Daoy (cell line): ENCODE data around the gene AADACL2. TPM values are rescaled to one million over a fixed set of nuclear protein-coding genes. Genes with fewer than 3 reads are reported as not detected.
"Not testable (repeated sequence)": the region's sequence is repeated elsewhere in the genome, so short reads cannot be mapped to it uniquely, and the experiment has no call there.

Source experiments
- DNase-seq: peaks from one replicate; pipeline ENCODE4 v3.0.0-alpha.2; 2015; ENCODE audit warnings: low read depth
- total RNA-seq: library from RNA; depleted of rRNA; stranded (reverse); fragments of >200 nt; shearing (Covaris generic); gene quantifications from 2 replicates; pipeline ENCODE4 v1.2.3, GENCODE V29; 2014; rRNA removed

The AADACL2 gene
- total RNA-seq, result not detected in 2 replicates

- DNase-seq, result no peak
Measured at GRCh38 chr3:151733613-151734012, at the start of gene AADACL2. Gene AADACL2 (plus strand): TSS chr3:151733927. CDS start chr3:151734036, 109 bp downstream.

GRCh38 chr3:151684094-151684493 lies 49.6 kb upstream of the AADACL2 start:
- DNase-seq, result no peak

GRCh38 chr3:151686257-151686656 lies 47.5 kb upstream of the AADACL2 start:
- DNase-seq, result peak; percentile 82

- DNase-seq, result no peak
Measured at GRCh38 chr3:151687076-151687475, 46.7 kb upstream of the AADACL2 start.

GRCh38 chr3:151688571-151688970 lies 45.2 kb upstream of the AADACL2 start:
- DNase-seq, result no peak

GRCh38 chr3:151690645-151691044 lies 43.1 kb upstream of the AADACL2 start:
- DNase-seq, result no peak

- DNase-seq, result no peak
Measured at GRCh38 chr3:151697496-151697895, 36.2 kb upstream of the AADACL2 start.

- no peak for DNase-seq
Measured at GRCh38 chr3:151707216-151707615, 26.5 kb upstream of the AADACL2 start.

- DNase-seq, result no peak
Measured at GRCh38 chr3:151708868-151709267, 24.9 kb upstream of the AADACL2 start.

- peak; percentile 28 for DNase-seq
Measured at GRCh38 chr3:151709847-151710246, 23.9 kb upstream of the AADACL2 start.

GRCh38 chr3:151721294-151721693 lies 12.4 kb upstream of the AADACL2 start:
- DNase-seq, result no peak

- no peak for DNase-seq
Measured at GRCh38 chr3:151722856-151723255, 10.9 kb upstream of the AADACL2 start.

GRCh38 chr3:151724576-151725562 lies 8.9 kb upstream of the AADACL2 start:
- peak; percentile 67 for DNase-seq

GRCh38 chr3:151726016-151726415 lies 7.7 kb upstream of the AADACL2 start:
- no peak for DNase-seq

- no peak for DNase-seq
Measured at GRCh38 chr3:151732861-151733260, 866 bp upstream of the AADACL2 start.

GRCh38 chr3:151740581-151740980 lies 6.9 kb downstream of the AADACL2 start:
- no peak for DNase-seq

- no peak for DNase-seq
Measured at GRCh38 chr3:151743855-151744254, 10.1 kb downstream of the AADACL2 start.

- DNase-seq, result no peak
Measured at GRCh38 chr3:151750181-151750580, 16.5 kb downstream of the AADACL2 start.

- no peak for DNase-seq
Measured at GRCh38 chr3:151750678-151751077, 17.0 kb downstream of the AADACL2 start.

GRCh38 chr3:151751161-151751560 lies 17.4 kb downstream of the AADACL2 start:
- no peak for DNase-seq

GRCh38 chr3:151753846-151754245 lies 20.1 kb downstream of the AADACL2 start:
- peak; percentile 20 for DNase-seq

GRCh38 chr3:151761581-151761980 lies 27.9 kb downstream of the AADACL2 start:
- no peak for DNase-seq

GRCh38 chr3:151764699-151765098 lies 31.0 kb downstream of the AADACL2 start:
- not testable (repeated sequence) for DNase-seq
